Measurements from ENCODE around the gene MSH5. TPM values are rescaled to one million over a fixed set of nuclear protein-coding genes. Genes with fewer than 3 reads are reported as not detected.

The MSH5 gene
- total RNA-seq, 4 donors from 2014 or later, result 12.6 to 60.1 (median 17.2) TPM

- no peaks in the 10 kb centered on the region for H3K27me3 ChIP-seq
- H3K4me3 ChIP-seq, result no peak overlapping the region
- no peak for DNase-seq (ENCODE audit: low spot score in 2 of 2)
- TF ChIP-seq EP300 (IDR thresholded peaks at IDR 0.05) (no peak), POLR2AphosphoS5 (IDR thresholded peaks at IDR 0.05) (no peak), POLR2A (IDR thresholded peaks at IDR 0.05) (no peak)
- TF ChIP-seq, protein P1, sequence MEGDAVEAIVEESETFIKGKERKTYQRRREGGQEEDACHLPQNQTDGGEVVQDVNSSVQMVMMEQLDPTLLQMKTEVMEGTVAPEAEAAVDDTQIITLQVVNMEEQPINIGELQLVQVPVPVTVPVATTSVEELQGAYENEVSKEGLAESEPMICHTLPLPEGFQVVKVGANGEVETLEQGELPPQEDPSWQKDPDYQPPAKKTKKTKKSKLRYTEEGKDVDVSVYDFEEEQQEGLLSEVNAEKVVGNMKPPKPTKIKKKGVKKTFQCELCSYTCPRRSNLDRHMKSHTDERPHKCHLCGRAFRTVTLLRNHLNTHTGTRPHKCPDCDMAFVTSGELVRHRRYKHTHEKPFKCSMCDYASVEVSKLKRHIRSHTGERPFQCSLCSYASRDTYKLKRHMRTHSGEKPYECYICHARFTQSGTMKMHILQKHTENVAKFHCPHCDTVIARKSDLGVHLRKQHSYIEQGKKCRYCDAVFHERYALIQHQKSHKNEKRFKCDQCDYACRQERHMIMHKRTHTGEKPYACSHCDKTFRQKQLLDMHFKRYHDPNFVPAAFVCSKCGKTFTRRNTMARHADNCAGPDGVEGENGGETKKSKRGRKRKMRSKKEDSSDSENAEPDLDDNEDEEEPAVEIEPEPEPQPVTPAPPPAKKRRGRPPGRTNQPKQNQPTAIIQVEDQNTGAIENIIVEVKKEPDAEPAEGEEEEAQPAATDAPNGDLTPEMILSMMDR (IDR thresholded peaks at IDR 0.05), result no peak
- H3K36me3 ChIP-seq, result peaks cover 78% of the 10 kb centered on the region
- no peak overlapping the region for H3K27ac ChIP-seq
- no peaks in the 10 kb centered on the region for H3K9me3 ChIP-seq
- peaks cover 3% of the 10 kb centered on the region for H3K4me1 ChIP-seq
- WGBS, result 95% methylated on average over 13 of the region's 32 CpGs
Observed at GRCh38 chr6:31782126-31782855, 42.5 kb downstream of the MSH5 start.

DNA sequence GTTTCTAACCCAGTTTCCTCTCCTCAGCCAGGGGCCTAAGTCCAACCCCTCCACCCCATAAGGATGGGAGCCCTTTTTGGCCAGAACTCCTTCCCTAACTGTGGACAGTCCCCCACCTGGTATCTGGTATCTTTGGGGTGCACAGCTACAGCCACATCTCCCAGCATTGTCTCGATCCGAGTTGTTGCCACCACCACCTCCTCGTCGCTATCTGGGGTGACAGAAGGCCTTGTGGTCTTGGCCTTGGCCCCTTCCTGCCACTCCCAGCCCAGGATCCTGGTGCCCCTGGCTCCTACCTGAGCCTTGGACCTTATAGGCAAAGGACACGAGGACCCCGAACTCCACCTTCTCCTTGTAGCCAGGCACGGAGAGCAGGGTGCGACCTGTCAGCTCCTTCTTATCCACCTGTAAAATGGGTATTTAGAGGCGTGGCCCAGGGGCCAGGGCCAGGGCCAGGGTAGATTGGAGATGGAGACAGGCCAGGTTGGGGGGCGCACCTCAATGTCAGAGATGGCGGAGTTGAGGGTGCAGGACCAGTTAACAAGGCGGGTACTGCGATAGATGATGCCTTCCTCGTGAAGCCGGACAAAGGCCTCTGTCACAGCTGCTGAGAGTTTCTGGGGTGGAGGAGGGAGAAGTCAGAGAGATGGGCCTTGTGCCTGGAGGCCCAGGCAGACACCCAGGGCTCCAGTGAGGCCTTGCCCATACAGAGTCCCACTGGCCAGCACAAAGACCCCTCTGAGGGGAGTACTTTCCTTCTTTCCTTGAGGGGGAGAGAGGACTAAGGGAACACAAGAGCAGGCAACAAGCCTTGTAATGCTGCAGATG lies 44.5 kb downstream of the MSH5 start:
- no peak for TF ChIP-seq EP300 (IDR thresholded peaks at IDR 0.05)
- TF ChIP-seq POLR2AphosphoS5 (IDR thresholded peaks at IDR 0.05), result no peak
- no peak for TF ChIP-seq POLR2A (IDR thresholded peaks at IDR 0.05)
- TF ChIP-seq, protein P1 (IDR thresholded peaks at IDR 0.05), result no peak
- 97% methylated on average over 15 of the region's 15 CpGs for WGBS
- H3K27me3 ChIP-seq, result no peaks in the 10 kb centered on the region
- peaks cover 83% of the 10 kb centered on the region for H3K36me3 ChIP-seq
- no peaks in the 10 kb centered on the region for H3K9me3 ChIP-seq
- H3K4me3 ChIP-seq, result no peak overlapping the region
- H3K27ac ChIP-seq, result no peak overlapping the region
- no peak for DNase-seq (ENCODE audit: low spot score in 2 of 2)
- H3K4me1 ChIP-seq, result peaks cover 2% of the 10 kb centered on the region

DNA sequence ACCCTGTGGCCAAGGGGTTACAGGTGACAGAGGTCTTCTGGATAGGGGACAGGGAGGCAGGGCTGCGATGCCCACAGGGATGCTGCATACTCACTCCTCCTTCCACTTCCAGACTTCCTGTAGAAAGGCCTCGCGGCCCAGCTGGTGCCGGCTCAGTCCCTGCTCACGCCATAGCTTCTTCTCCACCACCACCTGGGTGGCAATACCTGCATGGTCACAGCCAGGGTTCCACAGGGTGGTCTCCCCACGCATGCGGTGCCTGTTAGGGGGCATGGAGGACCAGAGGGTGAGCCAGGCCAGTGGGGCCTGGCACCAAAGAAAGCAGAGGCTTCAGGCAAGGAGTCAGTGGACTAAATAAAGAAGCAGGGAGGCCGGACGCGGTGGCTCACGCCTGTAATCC lies 45.7 kb downstream of the MSH5 start:
- Histone ChIP-seq H3K36me3 (peaks cover 80% of the 10 kb centered on the region), H3K4me3 (no peak overlapping the region), H3K9me3 (no peaks in the 10 kb centered on the region), H3K27me3 (no peaks in the 10 kb centered on the region), H3K27ac (no peak overlapping the region), H3K4me1 (peaks cover 2% of the 10 kb centered on the region)
- 94% methylated on average over 7 of the region's 11 CpGs for WGBS
- no peak for TF ChIP-seq POLR2AphosphoS5 (IDR thresholded peaks at IDR 0.05)
- TF ChIP-seq POLR2A (IDR thresholded peaks at IDR 0.05), result no peak
- TF ChIP-seq EP300 (IDR thresholded peaks at IDR 0.05), result no peak
- TF ChIP-seq, protein P1 (IDR thresholded peaks at IDR 0.05), result no peak
- DNase-seq (ENCODE audit: low spot score in 2 of 2), result no peak

- WGBS, result 64% methylated on average over 11 of the region's 12 CpGs
- Histone ChIP-seq H3K27ac (no peak overlapping the region), H3K9me3 (no peaks in the 10 kb centered on the region), H3K36me3 (peaks cover 45% of the 10 kb centered on the region), H3K27me3 (no peaks in the 10 kb centered on the region), H3K4me3 (no peak overlapping the region), H3K4me1 (peaks cover 36% of the 10 kb centered on the region)
- TF ChIP-seq POLR2A (IDR thresholded peaks at IDR 0.05), result no peak
- TF ChIP-seq, protein P1 (IDR thresholded peaks at IDR 0.05), result peak in 1 of 2 donors; percentile 54
- no peak for DNase-seq (ENCODE audit: low spot score in 2 of 2)
Observed at GRCh38 chr6:31791324-31792089, 51.7 kb downstream of the MSH5 start.

- Histone ChIP-seq H3K4me3 (no peak overlapping the region), H3K9me3 (no peaks in the 10 kb centered on the region), H3K4me1 (peaks cover 41% of the 10 kb centered on the region), H3K36me3 (peaks cover 45% of the 10 kb centered on the region), H3K27me3 (no peaks in the 10 kb centered on the region), H3K27ac (no peak overlapping the region)
- TF ChIP-seq EP300 (IDR thresholded peaks at IDR 0.05) (no peak), POLR2AphosphoS5 (IDR thresholded peaks at IDR 0.05) (no peak)
- no peak for DNase-seq (ENCODE audit: low spot score in 2 of 2)
- WGBS, result 72% methylated on average over 3 of the region's 3 CpGs
Observed at GRCh38 chr6:31792090-31792374, 52.2 kb downstream of the MSH5 start.
